Measurements from ENCODE around the gene KLF12. TPM values are rescaled to one million over a fixed set of nuclear protein-coding genes. Genes with fewer than 3 reads are reported as not detected.
A peak's percentile ranks its signal among the peaks of the same experiment; 100 is the strongest.

The KLF12 gene
- polyA plus RNA-seq, 4 donors, result 0.45 to 2.8 (median 0.78) TPM

GRCh38 chr13:74114641-74115040 is 19.6 kb downstream of the KLF12 start:
- 86 to 90% (median 90%) methylated on average over 5 of the region's 5 CpGs for WGBS, 3 donors

GRCh38 chr13:74114202-74114601 is 20.0 kb downstream of the KLF12 start:
- Histone ChIP-seq H3K27me3 (ENCODE audit: control insufficient read depth in 3 of 3, insufficient read depth in 3 of 3, low read length in 3 of 3) (no peaks in the 10 kb centered on the region), H3K36me3 (ENCODE audit: control insufficient read depth in 3 of 3, insufficient read depth in 2 of 3, low read depth in 1 of 3, low read length in 3 of 3) (no peaks in the 10 kb centered on the region), H3K4me3 (ENCODE audit: low read depth in 1 of 3, low read length in 3 of 3) (no peak overlapping the region), H3K9me3 (ENCODE audit: control insufficient read depth in 2 of 2, insufficient read depth in 1 of 2, low read depth in 1 of 2, low read length in 1 of 2) (peaks cover 0 to 5% of the 10 kb centered on the region in 2 donors), H3K27ac (ENCODE audit: low read depth in 1 of 3, low read length in 2 of 3) (no peak overlapping the region), H3K4me1 (ENCODE audit: control insufficient read depth in 3 of 3, insufficient read depth in 2 of 3, low read depth in 1 of 3, low read length in 2 of 3) (peaks cover 0 to 2% (median 0%) of the 10 kb centered on the region in 3 donors)
- WGBS, 3 donors, result 96 to 97% (median 96%) methylated on average over 1 of the region's 1 CpG
- no peak for DNase-seq
- no peak for FAIRE-seq

More at GRCh38 chr13:74114641-74115040, 19.6 kb downstream of the KLF12 start:
- peaks cover 0 to 2% (median 0%) of the 10 kb centered on the region in 3 donors for H3K4me1 ChIP-seq (ENCODE audit: control insufficient read depth in 3 of 3, insufficient read depth in 2 of 3, low read depth in 1 of 3, low read length in 2 of 3)
- peaks cover 0 to 5% of the 10 kb centered on the region in 2 donors for H3K9me3 ChIP-seq (ENCODE audit: control insufficient read depth in 2 of 2, insufficient read depth in 1 of 2, low read depth in 1 of 2, low read length in 1 of 2)
- no peaks in the 10 kb centered on the region for H3K27me3 ChIP-seq (ENCODE audit: control insufficient read depth in 3 of 3, insufficient read depth in 3 of 3, low read length in 3 of 3)
- no peak for DNase-seq
- H3K4me3 ChIP-seq (ENCODE audit: low read depth in 1 of 3, low read length in 3 of 3), result no peak overlapping the region
- H3K27ac ChIP-seq (ENCODE audit: low read depth in 1 of 3, low read length in 2 of 3), result no peak overlapping the region
- FAIRE-seq, result no peak
- H3K36me3 ChIP-seq (ENCODE audit: control insufficient read depth in 3 of 3, insufficient read depth in 2 of 3, low read depth in 1 of 3, low read length in 3 of 3), result no peaks in the 10 kb centered on the region

- Histone ChIP-seq H3K9me3 (ENCODE audit: control insufficient read depth in 2 of 2, insufficient read depth in 1 of 2, low read depth in 1 of 2, low read length in 1 of 2) (no peaks in the 10 kb centered on the region), H3K27me3 (ENCODE audit: control insufficient read depth in 3 of 3, insufficient read depth in 3 of 3, low read length in 3 of 3) (no peaks in the 10 kb centered on the region), H3K4me3 (ENCODE audit: low read depth in 1 of 3, low read length in 3 of 3) (no peak overlapping the region), H3K36me3 (ENCODE audit: control insufficient read depth in 3 of 3, insufficient read depth in 2 of 3, low read depth in 1 of 3, low read length in 3 of 3) (no peaks in the 10 kb centered on the region), H3K27ac (ENCODE audit: low read depth in 1 of 3, low read length in 2 of 3) (no peak overlapping the region), H3K4me1 (ENCODE audit: control insufficient read depth in 3 of 3, insufficient read depth in 2 of 3, low read depth in 1 of 3, low read length in 2 of 3) (peaks cover 0 to 2% (median 0%) of the 10 kb centered on the region in 3 donors)
- FAIRE-seq (no peak), DNase-seq (no peak)
- 57 to 60% (median 60%) methylated on average over 5 of the region's 5 CpGs for WGBS, 3 donors
Observed at GRCh38 chr13:74111901-74112824, 22.0 kb downstream of the KLF12 start.

GRCh38 chr13:74111399-74111798 is 22.8 kb downstream of the KLF12 start:
- DNase-seq, result no peak
- H3K27me3 ChIP-seq (ENCODE audit: control insufficient read depth in 3 of 3, insufficient read depth in 3 of 3, low read length in 3 of 3), result no peaks in the 10 kb centered on the region
- no peak overlapping the region for H3K4me3 ChIP-seq (ENCODE audit: low read depth in 1 of 3, low read length in 3 of 3)
- no peak overlapping the region for H3K27ac ChIP-seq (ENCODE audit: low read depth in 1 of 3, low read length in 2 of 3)
- FAIRE-seq, result peak; percentile 65
- H3K4me1 ChIP-seq (ENCODE audit: control insufficient read depth in 3 of 3, insufficient read depth in 2 of 3, low read depth in 1 of 3, low read length in 2 of 3), result peaks cover 0 to 2% (median 0%) of the 10 kb centered on the region in 3 donors
- H3K36me3 ChIP-seq (ENCODE audit: control insufficient read depth in 3 of 3, insufficient read depth in 2 of 3, low read depth in 1 of 3, low read length in 3 of 3), result no peaks in the 10 kb centered on the region
- H3K9me3 ChIP-seq (ENCODE audit: control insufficient read depth in 2 of 2, insufficient read depth in 1 of 2, low read depth in 1 of 2, low read length in 1 of 2), result no peaks in the 10 kb centered on the region

- WGBS, 3 donors, result 26 to 53% (median 39%) methylated on average over 4 of the region's 4 CpGs
- Histone ChIP-seq H3K9me3 (ENCODE audit: control insufficient read depth in 2 of 2, insufficient read depth in 1 of 2, low read depth in 1 of 2, low read length in 1 of 2) (no peaks in the 10 kb centered on the region), H3K27ac (ENCODE audit: low read depth in 1 of 3, low read length in 2 of 3) (no peak overlapping the region), H3K27me3 (ENCODE audit: control insufficient read depth in 3 of 3, insufficient read depth in 3 of 3, low read length in 3 of 3) (no peaks in the 10 kb centered on the region), H3K4me1 (ENCODE audit: control insufficient read depth in 3 of 3, insufficient read depth in 2 of 3, low read depth in 1 of 3, low read length in 2 of 3) (peaks cover 0 to 2% (median 0%) of the 10 kb centered on the region in 3 donors), H3K4me3 (ENCODE audit: low read depth in 1 of 3, low read length in 3 of 3) (no peak overlapping the region), H3K36me3 (ENCODE audit: control insufficient read depth in 3 of 3, insufficient read depth in 2 of 3, low read depth in 1 of 3, low read length in 3 of 3) (no peaks in the 10 kb centered on the region)
- no peak for FAIRE-seq
- peak; percentile 25 to 42 for DNase-seq
Observed at GRCh38 chr13:74110053-74110452, 24.2 kb downstream of the KLF12 start.

GRCh38 chr13:74107598-74107997 is 26.6 kb downstream of the KLF12 start:
- Histone ChIP-seq H3K4me1 (ENCODE audit: control insufficient read depth in 3 of 3, insufficient read depth in 2 of 3, low read depth in 1 of 3, low read length in 2 of 3) (peaks cover 0 to 2% (median 0%) of the 10 kb centered on the region in 3 donors), H3K4me3 (ENCODE audit: low read depth in 1 of 3, low read length in 3 of 3) (no peak overlapping the region), H3K9me3 (ENCODE audit: control insufficient read depth in 2 of 2, insufficient read depth in 1 of 2, low read depth in 1 of 2, low read length in 1 of 2) (no peaks in the 10 kb centered on the region), H3K27ac (ENCODE audit: low read depth in 1 of 3, low read length in 2 of 3) (no peak overlapping the region), H3K27me3 (ENCODE audit: control insufficient read depth in 3 of 3, insufficient read depth in 3 of 3, low read length in 3 of 3) (no peaks in the 10 kb centered on the region), H3K36me3 (ENCODE audit: control insufficient read depth in 3 of 3, insufficient read depth in 2 of 3, low read depth in 1 of 3, low read length in 3 of 3) (no peaks in the 10 kb centered on the region)
- WGBS, 3 donors, result 96 to 97% (median 97%) methylated on average over 3 of the region's 3 CpGs
- DNase-seq (no peak), FAIRE-seq (no peak)

GRCh38 chr13:74105871-74106270 is 28.3 kb downstream of the KLF12 start:
- no peak for DNase-seq
- Histone ChIP-seq H3K9me3 (ENCODE audit: control insufficient read depth in 2 of 2, insufficient read depth in 1 of 2, low read depth in 1 of 2, low read length in 1 of 2) (peaks cover 0 to 6% of the 10 kb centered on the region in 2 donors), H3K4me3 (ENCODE audit: low read depth in 1 of 3, low read length in 3 of 3) (no peak overlapping the region), H3K27me3 (ENCODE audit: control insufficient read depth in 3 of 3, insufficient read depth in 3 of 3, low read length in 3 of 3) (no peaks in the 10 kb centered on the region), H3K27ac (ENCODE audit: low read depth in 1 of 3, low read length in 2 of 3) (no peak overlapping the region), H3K36me3 (ENCODE audit: control insufficient read depth in 3 of 3, insufficient read depth in 2 of 3, low read depth in 1 of 3, low read length in 3 of 3) (no peaks in the 10 kb centered on the region), H3K4me1 (ENCODE audit: control insufficient read depth in 3 of 3, insufficient read depth in 2 of 3, low read depth in 1 of 3, low read length in 2 of 3) (peaks cover 0 to 2% (median 0%) of the 10 kb centered on the region in 3 donors)
- FAIRE-seq, result no peak

- no peaks in the 10 kb centered on the region for H3K36me3 ChIP-seq (ENCODE audit: control insufficient read depth in 3 of 3, insufficient read depth in 2 of 3, low read depth in 1 of 3, low read length in 3 of 3)
- no peaks in the 10 kb centered on the region for H3K4me1 ChIP-seq (ENCODE audit: control insufficient read depth in 3 of 3, insufficient read depth in 2 of 3, low read depth in 1 of 3, low read length in 2 of 3)
- no peak for FAIRE-seq
- H3K9me3 ChIP-seq (ENCODE audit: control insufficient read depth in 2 of 2, insufficient read depth in 1 of 2, low read depth in 1 of 2, low read length in 1 of 2), result peaks cover 0 to 7% of the 10 kb centered on the region in 2 donors
- no peak overlapping the region for H3K4me3 ChIP-seq (ENCODE audit: low read depth in 1 of 3, low read length in 3 of 3)
- no peak for DNase-seq
- no peak overlapping the region for H3K27ac ChIP-seq (ENCODE audit: low read depth in 1 of 3, low read length in 2 of 3)
- WGBS, 3 donors, result 80 to 86% (median 82%) methylated on average over 3 of the region's 3 CpGs
- no peaks in the 10 kb centered on the region for H3K27me3 ChIP-seq (ENCODE audit: control insufficient read depth in 3 of 3, insufficient read depth in 3 of 3, low read length in 3 of 3)
Observed at GRCh38 chr13:74104661-74105275, 29.4 kb downstream of the KLF12 start.

Data from small intestine (tissue), 7 donors.